CD4-positive, alpha-beta T cell (primary cell): ENCODE results near the gene TADA3. TPM values are rescaled to one million over a fixed set of nuclear protein-coding genes. Genes with fewer than 3 reads are reported as not detected.

Experiments
- ATAC-seq: fragments of 200-7000 bp; cut with Tn5 transposase; one replicate; pipeline ENCODE4 v1.10.0; 2022; ENCODE audit warnings: mild to moderate bottlenecking; ENCODE audit not compliant: poor library complexity
- CTCF ChIA-PET: fragments of 350-600 bp; sonication (Branson Sonifier 250); formaldehyde crosslinking; loops from one replicate; lab custom pipeline; 2021; ENCODE audit warnings: antibody characterized with exemption, inconsistent platforms; lab: Charles Lee
- POLR2A ChIA-PET: fragments of 350-600 bp; sonication (Branson Sonifier 250); formaldehyde crosslinking; loops from one replicate; lab custom pipeline; 2021; ENCODE audit warnings: antibody characterized with exemption, inconsistent platforms; lab: Charles Lee
- DNase-seq, 14 experiments: peaks; one replicate each; pipeline ENCODE4 v3.0.0-alpha.2; 2013 to 2020; ENCODE audit warnings: mixed read lengths in 2 of 14
- H3K27ac ChIP-seq, 2 donors: one replicate each; pipeline versions ENCODE4 v1.5.1 to v1.7.0; 2013; ENCODE audit warnings: low read length in 2 of 2, low read depth in 1 of 2, mild to moderate bottlenecking in 1 of 2
- H3K27me3 ChIP-seq, 2 experiments: 1 replicate in 1 of 2; 2 replicates in 1 of 2; pipeline versions ENCODE4 v1.6.1 to v1.7.0; 2013; ENCODE audit warnings: low read length in 2 of 2, control low read depth in 1 of 2, mild to moderate bottlenecking in 1 of 2, moderate library complexity in 1 of 2; ENCODE audit not compliant: insufficient read depth in 2 of 2, control insufficient read depth in 1 of 2
- H3K36me3 ChIP-seq: one replicate; pipeline ENCODE4 v1.6.1; 2013; ENCODE audit warnings: low read length, control low read depth; ENCODE audit not compliant: insufficient read depth
- H3K4me1 ChIP-seq: one replicate; pipeline ENCODE4 v1.6.1; 2013; ENCODE audit warnings: low read length, control low read depth; ENCODE audit not compliant: insufficient read depth
- H3K4me3 ChIP-seq: one replicate; pipeline ENCODE4 v1.5.1; 2013; ENCODE audit warnings: mild to moderate bottlenecking, low read length, moderate library complexity
- H3K9me3 ChIP-seq, 2 experiments: 1 replicate in 1 of 2; 2 replicates in 1 of 2; pipeline versions ENCODE4 v1.6.1 to v1.7.0; 2013; ENCODE audit warnings: low read length in 2 of 2, mild to moderate bottlenecking in 2 of 2, control low read depth in 1 of 2, moderate library complexity in 1 of 2; ENCODE audit not compliant: control insufficient read depth in 1 of 2, insufficient read depth in 1 of 2
- H3K27ac Mint-ChIP-seq: one replicate; pipeline ENCODE4 v1.8.0; 2020; ENCODE audit warnings: mixed read lengths
- H3K27me3 Mint-ChIP-seq: one replicate; pipeline ENCODE4 v1.8.0; 2021; ENCODE audit warnings: mixed read lengths
- H3K36me3 Mint-ChIP-seq: one replicate; pipeline ENCODE4 v1.8.0; 2021; ENCODE audit warnings: low read depth, mixed read lengths
- H3K4me1 Mint-ChIP-seq: one replicate; pipeline ENCODE4 v1.8.0; 2021; ENCODE audit warnings: low read depth, mixed read lengths
- H3K4me3 Mint-ChIP-seq: one replicate; pipeline ENCODE4 v1.8.0; 2020; ENCODE audit warnings: mild to moderate bottlenecking, mixed read lengths
- H3K9me3 Mint-ChIP-seq: one replicate; pipeline ENCODE4 v1.8.0; 2020; ENCODE audit warnings: mixed read lengths
- intact Hi-C, 2 experiments: fragments of 100-400 bp; cut with DNase I in 1 of 2; cut with micrococcal nuclease in 1 of 2; formaldehyde crosslinking; loops; one replicate each; pipeline versions ENCODE4 v1.15.1 to v1.9.0; 2023 to 2025; cut with DNase I, micrococcal nuclease
- polyA plus RNA-seq, 2 donors: library from polyadenylated mRNA; unstranded; fragments of 120-200 nt; gene quantifications; one replicate each; pipeline ENCODE4 v1.2.1, GENCODE V29; 2013
- total RNA-seq, 174 experiments: library from RNA in 2 of 174; stranded (reverse) in 2 of 174; gene quantifications; one replicate each; pipeline ENCODE4 v1.2.3 and lab custom pipeline; 2021 to 2026
- TF ChIP-seq, protein P1 (sequence below): fragments of 200-600 bp; IDR thresholded peaks from one replicate; pipeline ENCODE4 v1.8.0; 2022; ENCODE audit warnings: antibody characterized with exemption, mild to moderate bottlenecking

Gene TADA3, protein sequence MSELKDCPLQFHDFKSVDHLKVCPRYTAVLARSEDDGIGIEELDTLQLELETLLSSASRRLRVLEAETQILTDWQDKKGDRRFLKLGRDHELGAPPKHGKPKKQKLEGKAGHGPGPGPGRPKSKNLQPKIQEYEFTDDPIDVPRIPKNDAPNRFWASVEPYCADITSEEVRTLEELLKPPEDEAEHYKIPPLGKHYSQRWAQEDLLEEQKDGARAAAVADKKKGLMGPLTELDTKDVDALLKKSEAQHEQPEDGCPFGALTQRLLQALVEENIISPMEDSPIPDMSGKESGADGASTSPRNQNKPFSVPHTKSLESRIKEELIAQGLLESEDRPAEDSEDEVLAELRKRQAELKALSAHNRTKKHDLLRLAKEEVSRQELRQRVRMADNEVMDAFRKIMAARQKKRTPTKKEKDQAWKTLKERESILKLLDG
- total RNA-seq (10 to 100 TPM; 14.7 to 16.5 TPM), total RNA-seq (lab: John Stamatoyannopoulos, UW) (17.4 to 86.5 (median 38.8) reads per million in 172 experiments)
- 56.7 TPM for polyA plus RNA-seq (2013, experiment 1 of 2)
- 53.2 TPM for polyA plus RNA-seq (2013, experiment 2 of 2)

DNA sequence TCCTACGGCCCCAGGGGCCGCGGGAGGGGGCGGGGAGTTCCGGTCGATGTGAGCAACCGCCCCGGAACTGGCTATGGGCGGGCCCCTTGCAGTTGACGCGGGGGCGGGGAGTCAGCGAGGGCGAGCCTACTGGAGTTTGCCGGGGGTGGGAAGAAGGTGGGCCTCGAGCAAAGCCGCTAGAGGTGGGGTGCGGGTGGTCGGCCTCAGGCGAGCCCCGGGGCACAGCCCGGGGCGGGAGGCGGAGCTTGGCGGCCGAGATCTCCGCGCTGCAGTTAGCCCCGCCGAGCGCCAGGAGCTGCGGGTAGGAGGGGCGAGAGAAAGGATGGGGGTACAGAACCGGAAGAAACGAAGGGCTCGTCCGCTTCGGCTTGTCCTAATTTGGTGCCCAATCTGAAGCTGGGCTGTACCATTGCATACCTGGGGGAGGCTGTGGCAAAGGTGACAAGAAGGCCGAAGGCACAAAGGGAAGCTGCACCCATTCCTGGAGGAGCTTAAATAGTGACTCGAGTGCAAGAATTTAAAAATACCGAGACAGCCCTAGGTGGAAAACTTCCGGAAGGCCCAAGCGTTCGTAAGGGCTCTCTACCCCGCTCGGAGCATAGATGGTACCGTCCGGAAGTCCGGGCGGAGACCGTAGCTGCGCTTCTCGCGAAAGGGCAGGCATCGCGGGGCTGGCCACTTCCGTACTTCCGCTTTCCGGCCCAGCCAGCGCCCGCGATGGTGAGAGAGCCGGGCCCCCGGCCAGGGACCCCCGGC is at the start of gene TADA3, which contains the start of gene ARPC4:
TADA3 (minus strand) TSS at position 69 of the 756 bp plus-strand sequence. CDS start 1,007 bp downstream, outside the sequence.
ARPC4 (plus strand) TSS at position 678 of the 756 bp plus-strand sequence; CDS start at position 718, 40 bp downstream.
- TF ChIP-seq, protein P1, sequence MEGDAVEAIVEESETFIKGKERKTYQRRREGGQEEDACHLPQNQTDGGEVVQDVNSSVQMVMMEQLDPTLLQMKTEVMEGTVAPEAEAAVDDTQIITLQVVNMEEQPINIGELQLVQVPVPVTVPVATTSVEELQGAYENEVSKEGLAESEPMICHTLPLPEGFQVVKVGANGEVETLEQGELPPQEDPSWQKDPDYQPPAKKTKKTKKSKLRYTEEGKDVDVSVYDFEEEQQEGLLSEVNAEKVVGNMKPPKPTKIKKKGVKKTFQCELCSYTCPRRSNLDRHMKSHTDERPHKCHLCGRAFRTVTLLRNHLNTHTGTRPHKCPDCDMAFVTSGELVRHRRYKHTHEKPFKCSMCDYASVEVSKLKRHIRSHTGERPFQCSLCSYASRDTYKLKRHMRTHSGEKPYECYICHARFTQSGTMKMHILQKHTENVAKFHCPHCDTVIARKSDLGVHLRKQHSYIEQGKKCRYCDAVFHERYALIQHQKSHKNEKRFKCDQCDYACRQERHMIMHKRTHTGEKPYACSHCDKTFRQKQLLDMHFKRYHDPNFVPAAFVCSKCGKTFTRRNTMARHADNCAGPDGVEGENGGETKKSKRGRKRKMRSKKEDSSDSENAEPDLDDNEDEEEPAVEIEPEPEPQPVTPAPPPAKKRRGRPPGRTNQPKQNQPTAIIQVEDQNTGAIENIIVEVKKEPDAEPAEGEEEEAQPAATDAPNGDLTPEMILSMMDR: no peak
- peak within 1 kb of the TSS; percentile 99 for H3K27ac Mint-ChIP-seq
- H3K4me1 Mint-ChIP-seq: peaks cover 76% of the 10 kb centered on the region
- H3K27ac ChIP-seq: peak within 1 kb of the TSS; percentile 95 to 98
- ChIA-PET POLR2A (interaction anchor here (0.8 to 2.7 kb wide), 34 partner anchors 11 to 528 kb away, joined by 3 to 64 read pairs (median 5); partner anchors contain the start of genes BRPF1, CAMK1, CRELD1 and EMC3), CTCF (interaction anchor here (0.6 to 1.5 kb wide), 5 partner anchors 16 to 140 kb away, joined by 4 to 8 read pairs (median 6); partner anchors contain the start of genes CRELD1 and OGG1)
- peaks cover 73% of the 10 kb centered on the region for H3K36me3 Mint-ChIP-seq
- ATAC-seq: peak; percentile 85
- H3K4me3 ChIP-seq: peak within 1 kb of the TSS; percentile 99
- intact Hi-C loops: loop anchor here (1.0 to 10.0 kb wide), 11 partner anchors 16 to 530 kb away; partner anchors contain the start of genes BRPF1 (in 2 of the 2), MTMR14 (in 2 of the 2), EMC3 (in 1 of the 2) and RPUSD3 (in 1 of the 2)
- no peaks in the 10 kb centered on the region for H3K9me3 ChIP-seq
- H3K4me1 ChIP-seq: peaks cover 64% of the 10 kb centered on the region
- peak; percentile 82 to 96 (median 88) for DNase-seq
- H3K36me3 ChIP-seq: peaks cover 56% of the 10 kb centered on the region
- peak within 1 kb of the TSS; percentile 99 for H3K4me3 Mint-ChIP-seq
- H3K9me3 Mint-ChIP-seq: no peaks in the 10 kb centered on the region
- no peaks in the 10 kb centered on the region for H3K27me3 Mint-ChIP-seq
- no peaks in the 10 kb centered on the region for H3K27me3 ChIP-seq

DNA sequence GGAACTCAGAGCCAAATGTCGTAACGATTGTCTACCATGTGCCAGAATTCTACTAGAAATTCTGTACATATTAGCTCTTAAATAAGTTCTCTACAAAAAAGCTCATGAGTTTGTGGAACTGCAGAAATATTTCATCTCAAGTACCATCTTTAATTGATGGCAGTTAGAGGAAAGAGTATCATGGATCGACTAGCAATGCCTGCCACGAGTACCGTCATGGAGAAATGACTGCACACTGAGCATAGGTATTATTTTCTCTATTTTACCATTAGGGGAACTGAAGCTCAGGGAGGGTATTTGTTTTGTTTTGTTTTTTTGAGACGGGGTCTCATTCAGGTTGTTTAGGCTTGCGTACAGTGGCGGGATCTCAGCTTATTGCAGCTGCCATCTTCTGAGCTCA is 48.7 kb upstream of the TADA3 start:
- Mint-ChIP-seq H3K4me3 (peak overlapping the region; percentile 48), H3K9me3 (no peaks in the 10 kb centered on the region), H3K4me1 (peaks cover 28% of the 10 kb centered on the region), H3K27me3 (no peaks in the 10 kb centered on the region), H3K27ac (no peak overlapping the region), H3K36me3 (peaks cover 45% of the 10 kb centered on the region)
- DNase-seq (no peak), ATAC-seq (no peak)
- POLR2A ChIA-PET: interaction anchor here (0.7 kb wide), 1 partner anchor 192 kb away, joined by 3 read pairs; the partner anchor contains the start of gene MTMR14
- intact Hi-C loops: loop anchor here (5.0 to 10.0 kb wide), 4 partner anchors 49 to 444 kb away; partner anchors contain the start of genes ARPC4 (in 1 of the 2), CRELD1 (in 1 of the 2) and TADA3 (in 1 of the 2)
- TF ChIP-seq, protein P1: no peak
- Histone ChIP-seq H3K36me3 (peaks cover 37% of the 10 kb centered on the region), H3K27me3 (no peaks in the 10 kb centered on the region), H3K27ac (no peak overlapping the region), H3K4me3 (no peak overlapping the region), H3K9me3 (no peaks in the 10 kb centered on the region), H3K4me1 (peaks cover 28% of the 10 kb centered on the region)
- CTCF ChIA-PET: no interaction called here

DNA sequence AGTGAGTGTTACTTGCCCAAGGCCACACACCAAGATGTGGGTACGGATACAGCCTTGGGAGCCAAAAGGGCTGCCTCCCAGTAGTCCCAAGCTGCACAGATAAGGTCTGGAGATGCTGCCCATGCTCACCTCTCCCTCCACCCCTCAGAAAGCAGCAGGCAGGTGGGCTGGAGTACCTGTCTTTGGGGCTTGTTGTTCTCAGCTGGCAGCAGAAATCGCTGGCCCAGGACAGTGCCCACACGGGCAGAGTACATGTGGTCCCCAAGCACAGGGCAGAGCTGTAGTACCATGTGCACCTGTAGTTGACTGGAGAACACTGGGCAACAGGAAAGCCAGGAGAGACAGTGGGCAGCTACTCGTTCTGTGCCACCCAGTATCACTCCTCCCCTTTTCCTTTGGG is 46.6 kb upstream of the TADA3 start:
- Mint-ChIP-seq H3K27ac (no peak overlapping the region), H3K27me3 (no peaks in the 10 kb centered on the region), H3K36me3 (peaks cover 57% of the 10 kb centered on the region), H3K4me3 (no peak overlapping the region), H3K9me3 (no peaks in the 10 kb centered on the region), H3K4me1 (peaks cover 22% of the 10 kb centered on the region)
- H3K4me3 ChIP-seq: no peak overlapping the region
- H3K27me3 ChIP-seq: no peaks in the 10 kb centered on the region
- TF ChIP-seq, protein P1: no peak
- intact Hi-C loops: no loop called here
- peaks cover 17% of the 10 kb centered on the region for H3K4me1 ChIP-seq
- H3K36me3 ChIP-seq: peaks cover 55% of the 10 kb centered on the region
- DNase-seq: no peak
- POLR2A ChIA-PET: no interaction called here
- no peak overlapping the region for H3K27ac ChIP-seq
- no peaks in the 10 kb centered on the region for H3K9me3 ChIP-seq
- no peak for ATAC-seq
- CTCF ChIA-PET: no interaction called here
